ENCODE measurements around the gene CDKAL1.

The CDKAL1 gene

GRCh38 chr6:20575704-20576451 is 41.6 kb downstream of the CDKAL1 start:
- no peak overlapping the region for H3K9ac ChIP-seq (ENCODE audit: low read length)
- no peak for TF ChIP-seq EZH2 (optimal IDR thresholded peaks at IDR 0.05; ENCODE audit: low read depth, low read length)
- TF ChIP-seq CTCF (IDR thresholded peaks at IDR 0.05; ENCODE audit: low read length): no peak
- TF ChIP-seq EZH2phosphoT487 (IDR thresholded peaks at IDR 0.05; ENCODE audit: low read length): no peak
- DNase-seq: no peak

GRCh38 chr6:20577173-20577688 is 43.0 kb downstream of the CDKAL1 start:
- Histone ChIP-seq H3K27me3 (replicated peaks; ENCODE audit: insufficient read depth, low read length) (no peaks in the 10 kb centered on the region), H3K9me3 (replicated peaks; ENCODE audit: insufficient read depth, low read length) (no peaks in the 10 kb centered on the region), H3K4me1 (ENCODE audit: low read length) (0 out of 2 replicates have a peak, but pooled peaks cover 3% of the 10 kb centered on the region), H3K9me2 (replicated peaks; ENCODE audit: insufficient read depth, low read length) (no peaks in the 10 kb centered on the region), H3F3A (ENCODE audit: insufficient read depth, low read length) (no peaks in the 10 kb centered on the region), H4K20me1 (ENCODE audit: insufficient read depth, low read length) (no peaks in the 10 kb centered on the region), H3K4me3 (ENCODE audit: low read length) (no peak overlapping the region), H2AFZ (ENCODE audit: low read length) (no peak overlapping the region), H3K27ac (ENCODE audit: low read length) (no peak overlapping the region), H3K9ac (ENCODE audit: low read length) (no peak overlapping the region), H3K36me3 (replicated peaks; ENCODE audit: insufficient read depth, low read length) (no peaks in the 10 kb centered on the region), H3K79me2 (ENCODE audit: low read length) (no peaks in the 10 kb centered on the region; the same call in 1 of the 2 replicates), H3K4me2 (ENCODE audit: low read depth, low read length) (no peak overlapping the region)
- TF ChIP-seq EZH2phosphoT487 (IDR thresholded peaks at IDR 0.05; ENCODE audit: low read length) (no peak), EZH2 (optimal IDR thresholded peaks at IDR 0.05; ENCODE audit: low read depth, low read length) (no peak), CTCF (IDR thresholded peaks at IDR 0.05; ENCODE audit: low read length) (no peak)
- no peak for DNase-seq

More at GRCh38 chr6:20575704-20576451, 41.6 kb downstream of the CDKAL1 start:
- Histone ChIP-seq H3K9me2 (replicated peaks; ENCODE audit: insufficient read depth, low read length) (no peaks in the 10 kb centered on the region), H3K4me2 (ENCODE audit: low read depth, low read length) (no peak overlapping the region), H3K4me1 (ENCODE audit: low read length) (no peaks in the 10 kb centered on the region), H3K4me3 (ENCODE audit: low read length) (no peak overlapping the region), H3K9me3 (replicated peaks; ENCODE audit: insufficient read depth, low read length) (no peaks in the 10 kb centered on the region), H3K36me3 (replicated peaks; ENCODE audit: insufficient read depth, low read length) (no peaks in the 10 kb centered on the region), H4K20me1 (ENCODE audit: insufficient read depth, low read length) (no peaks in the 10 kb centered on the region), H3F3A (ENCODE audit: insufficient read depth, low read length) (no peaks in the 10 kb centered on the region), H3K27ac (ENCODE audit: low read length) (no peak overlapping the region), H3K27me3 (replicated peaks; ENCODE audit: insufficient read depth, low read length) (no peaks in the 10 kb centered on the region), H3K79me2 (ENCODE audit: low read length) (no peaks in the 10 kb centered on the region; the same call in 1 of the 2 replicates), H2AFZ (ENCODE audit: low read length) (no peak overlapping the region)

GRCh38 chr6:20581070-20581469 is 46.8 kb downstream of the CDKAL1 start:
- TF ChIP-seq CTCF (IDR thresholded peaks at IDR 0.05; ENCODE audit: low read length) (no peak), EZH2 (optimal IDR thresholded peaks at IDR 0.05; ENCODE audit: low read depth, low read length) (no peak), EZH2phosphoT487 (IDR thresholded peaks at IDR 0.05; ENCODE audit: low read length) (no peak)
- no peak overlapping the region for H3K27ac ChIP-seq (ENCODE audit: low read length)
- H3K9ac ChIP-seq (ENCODE audit: low read length): no peak overlapping the region

More at GRCh38 chr6:20581070-20581469, 46.8 kb downstream of the CDKAL1 start:
- DNase-seq: no peak
- Histone ChIP-seq H3F3A (ENCODE audit: insufficient read depth, low read length) (no peaks in the 10 kb centered on the region), H3K9me2 (replicated peaks; ENCODE audit: insufficient read depth, low read length) (no peaks in the 10 kb centered on the region), H3K9me3 (replicated peaks; ENCODE audit: insufficient read depth, low read length) (no peaks in the 10 kb centered on the region), H3K79me2 (ENCODE audit: low read length) (no peaks in the 10 kb centered on the region), H2AFZ (ENCODE audit: low read length) (no peak overlapping the region), H3K4me3 (ENCODE audit: low read length) (no peak overlapping the region), H3K4me2 (ENCODE audit: low read depth, low read length) (no peak overlapping the region), H4K20me1 (ENCODE audit: insufficient read depth, low read length) (no peaks in the 10 kb centered on the region), H3K36me3 (replicated peaks; ENCODE audit: insufficient read depth, low read length) (no peaks in the 10 kb centered on the region), H3K4me1 (ENCODE audit: low read length) (0 out of 2 replicates have a peak, but pooled peaks cover 3% of the 10 kb centered on the region), H3K27me3 (replicated peaks; ENCODE audit: insufficient read depth, low read length) (no peaks in the 10 kb centered on the region)
